ENCODE data around the gene ADGRE3.

The ADGRE3 gene

GRCh38 chr19:14674764-14675163 lies at the start of gene ADGRE3:
Gene ADGRE3 (minus strand): TSS chr19:14674844. CDS start chr19:14674770, 74 bp downstream.
- no peak for DNase-seq

- DNase-seq, result no peak
Observed at GRCh38 chr19:14722127-14722526, 47.5 kb upstream of the ADGRE3 start.

- DNase-seq, result no peak
Observed at GRCh38 chr19:14719162-14719561, 44.5 kb upstream of the ADGRE3 start.

GRCh38 chr19:14718522-14719116 lies 44.0 kb upstream of the ADGRE3 start:
- DNase-seq, result no peak

GRCh38 chr19:14715841-14716240 lies 41.2 kb upstream of the ADGRE3 start:
- DNase-seq, result no peak

- no peak for DNase-seq
Observed at GRCh38 chr19:14704450-14704849, 29.8 kb upstream of the ADGRE3 start.

- DNase-seq, result no peak
Observed at GRCh38 chr19:14703833-14704232, 29.2 kb upstream of the ADGRE3 start.

GRCh38 chr19:14700711-14701375 lies 26.2 kb upstream of the ADGRE3 start:
- DNase-seq, result no peak

GRCh38 chr19:14699641-14700040 lies 25.0 kb upstream of the ADGRE3 start:
- DNase-seq, result peak in 1 of 2 experiments; percentile 13

- DNase-seq, result no peak
Observed at GRCh38 chr19:14695471-14695870, 20.8 kb upstream of the ADGRE3 start.

- no peak for DNase-seq
Observed at GRCh38 chr19:14694641-14695266, 20.1 kb upstream of the ADGRE3 start.

GRCh38 chr19:14689598-14690503 lies 15.2 kb upstream of the ADGRE3 start, which contains the start of gene ZNF333:
Gene ZNF333 (plus strand): TSS chr19:14690048. CDS start chr19:14693492, 3,444 bp downstream.
- peak; percentile 88 to 90 for DNase-seq

- peak in 1 of 2 experiments; percentile 34 for DNase-seq
Observed at GRCh38 chr19:14686411-14686810, 11.8 kb upstream of the ADGRE3 start.

GRCh38 chr19:14683439-14683838 lies 8.8 kb upstream of the ADGRE3 start:
- no peak for DNase-seq

GRCh38 chr19:14682084-14682483 lies 7.4 kb upstream of the ADGRE3 start:
- no peak for DNase-seq

- DNase-seq, result no peak
Observed at GRCh38 chr19:14678199-14678598, 3.6 kb upstream of the ADGRE3 start.

- DNase-seq, result no peak
Observed at GRCh38 chr19:14677464-14677863, 2.8 kb upstream of the ADGRE3 start.

- DNase-seq, result no peak
Observed at GRCh38 chr19:14676762-14677161, 2.1 kb upstream of the ADGRE3 start.

GRCh38 chr19:14673088-14673487 lies 1.6 kb downstream of the ADGRE3 start:
- no peak for DNase-seq

- no peak for DNase-seq
Observed at GRCh38 chr19:14672188-14672872, 2.3 kb downstream of the ADGRE3 start.

- DNase-seq, result no peak
Observed at GRCh38 chr19:14670408-14670807, 4.2 kb downstream of the ADGRE3 start.

GRCh38 chr19:14669940-14670339 lies 4.7 kb downstream of the ADGRE3 start:
- no peak for DNase-seq

Measured in NCI-H2081 (cell line).